Skeletal muscle cell (primary cell): ENCODE measurements around the gene EIF1B.
"Not testable (repeated sequence)": the region's sequence is repeated elsewhere in the genome, so short reads cannot be mapped to it uniquely, and the experiment has no call there.

Source experiments
- DNase-seq: peaks from one replicate; pipeline ENCODE4 v3.0.0-alpha.2; 2010; ENCODE audit warnings: low read depth
- H3K4me3 ChIP-seq: 2 replicates; pipeline ENCODE4 v1.5.1; 2011; ENCODE audit warnings: low read depth, mild to moderate bottlenecking, control low read depth, low read length, moderate library complexity

EIF1B gene

DNA sequence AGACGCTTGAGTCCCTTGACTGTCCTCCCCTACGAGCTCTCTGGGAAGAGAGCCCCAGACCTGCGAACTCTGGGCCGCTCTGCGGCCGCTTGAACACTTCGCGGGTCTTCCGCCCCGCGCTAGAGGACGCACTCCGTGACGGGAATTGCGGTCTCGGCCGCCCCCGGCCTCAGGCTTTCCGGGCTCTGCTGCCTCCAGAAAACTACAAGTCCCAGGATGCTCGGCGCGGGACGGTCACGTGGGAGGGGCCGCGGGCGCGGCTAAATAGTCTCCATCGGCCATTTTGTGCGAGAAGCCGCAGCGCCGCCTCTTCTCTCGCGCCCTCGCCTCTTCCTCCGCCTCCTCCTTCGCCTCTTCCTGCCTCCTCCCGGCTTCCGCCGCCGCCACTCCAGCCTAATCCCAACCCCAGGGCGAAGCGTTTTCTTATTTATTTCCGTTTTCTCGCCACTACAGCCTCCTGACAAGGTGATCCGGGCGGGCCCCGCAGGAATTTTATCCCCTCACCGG lies at the start of gene EIF1B:
Gene EIF1B, plus strand, starts transcription at position 290 of the 507 bp plus-strand sequence. CDS start 235 bp downstream, outside the sequence.
- H3K4me3 ChIP-seq, result peak within 1 kb of the TSS; percentile 89
- DNase-seq, result peak; percentile 90

- no peak overlapping the region for H3K4me3 ChIP-seq
- no peak for DNase-seq
Observed at GRCh38 chr3:40262331-40262730, 47.2 kb upstream of the EIF1B start.

DNA sequence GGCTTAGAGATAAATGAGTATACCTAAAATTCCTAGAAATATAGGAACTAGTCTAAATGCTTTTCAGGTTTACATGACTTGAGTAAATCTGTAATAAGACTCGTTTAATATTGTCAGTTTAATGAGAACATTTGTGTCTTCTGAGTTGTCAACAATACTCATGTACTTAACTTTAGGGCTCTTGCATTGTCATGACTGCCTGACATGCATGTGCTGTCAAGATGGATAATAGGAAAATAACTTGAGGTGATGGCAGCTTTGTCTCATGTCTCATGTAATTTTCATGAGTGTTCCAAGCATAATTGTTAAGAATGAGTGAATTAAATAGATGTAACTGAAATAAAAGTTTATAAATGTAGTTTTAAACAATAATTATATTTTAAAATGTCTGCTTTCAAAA lies 45.1 kb upstream of the EIF1B start:
- no peak for DNase-seq
- no peak overlapping the region for H3K4me3 ChIP-seq

DNA sequence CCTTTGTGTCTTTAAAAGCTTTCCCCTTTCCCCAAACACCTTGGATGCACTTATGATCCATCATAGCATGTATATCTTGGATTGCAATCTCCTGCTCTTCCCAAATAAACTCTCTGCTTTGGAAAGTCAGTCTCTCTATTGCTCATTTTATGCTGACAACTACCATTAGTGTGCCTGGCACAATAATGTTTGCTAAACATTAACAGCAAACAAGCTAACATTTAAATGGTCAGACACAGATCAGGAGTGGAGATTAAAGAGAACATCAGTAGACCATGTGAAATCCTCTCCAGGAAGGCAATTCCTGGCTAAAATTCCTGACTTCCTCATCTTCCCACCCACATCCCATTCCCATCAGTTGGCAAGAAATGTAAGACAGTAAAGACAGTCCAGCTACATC lies 44.3 kb upstream of the EIF1B start:
- H3K4me3 ChIP-seq, result no peak overlapping the region
- no peak for DNase-seq

DNA sequence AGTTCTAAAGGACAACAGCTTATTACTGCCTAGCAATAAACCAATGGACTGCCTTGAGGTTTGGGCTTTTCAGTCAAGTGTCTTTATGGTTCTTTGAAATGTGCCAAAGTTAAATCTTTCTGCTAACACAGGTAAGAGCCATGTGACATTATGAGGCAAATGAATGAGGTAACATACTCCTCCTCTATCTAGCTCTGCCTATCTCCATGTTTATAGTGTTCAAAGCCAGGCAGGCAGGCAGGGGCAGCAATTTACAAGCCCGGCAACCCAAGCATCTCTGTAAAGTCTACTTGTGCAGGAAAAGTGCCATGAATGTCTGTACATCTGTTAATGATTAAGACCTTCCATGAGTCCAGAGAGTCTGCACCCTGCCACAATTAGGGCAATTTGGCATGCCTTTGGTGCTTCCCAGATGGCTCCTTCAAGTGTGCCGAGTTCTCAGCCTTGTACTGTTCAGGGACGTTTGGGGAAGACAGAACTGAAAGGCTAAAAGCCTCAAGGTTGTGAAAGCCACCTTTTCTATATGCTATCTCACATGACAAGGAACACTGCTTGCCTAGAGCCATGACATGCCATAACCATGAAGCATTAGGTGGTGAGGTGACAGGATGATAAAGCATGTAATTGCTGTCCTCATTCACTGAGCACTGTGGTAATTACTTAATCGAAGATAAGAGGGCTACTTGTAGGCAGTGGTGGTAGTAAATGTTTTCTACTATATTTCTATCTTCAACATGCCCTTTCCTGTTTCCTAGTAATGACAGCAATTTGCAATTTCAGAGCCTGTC lies 41.4 kb upstream of the EIF1B start:
- H3K4me3 ChIP-seq, result no peak overlapping the region
- no peak for DNase-seq

- DNase-seq, result no peak
- H3K4me3 ChIP-seq, result no peak overlapping the region
Observed at GRCh38 chr3:40268802-40269524, 40.5 kb upstream of the EIF1B start.

DNA sequence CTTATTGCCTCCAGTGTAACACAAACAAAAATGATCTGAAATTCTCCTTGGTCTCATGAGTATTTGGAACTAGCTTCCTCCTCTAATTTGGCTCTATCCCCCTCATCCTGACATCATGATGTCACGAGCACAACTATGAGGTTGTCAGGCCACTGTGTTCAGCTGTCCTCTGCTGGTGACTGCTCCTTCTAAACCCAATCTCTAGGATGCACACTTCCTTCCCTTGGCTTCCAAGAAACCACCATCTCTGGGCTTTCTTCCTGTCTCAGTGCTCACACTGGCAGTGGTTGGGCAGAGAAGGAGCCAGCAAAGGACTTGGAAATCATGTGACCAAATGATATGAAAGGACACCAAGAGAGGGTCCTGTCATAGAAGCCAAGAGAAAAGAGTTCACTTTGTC lies 30.7 kb upstream of the EIF1B start:
- no peak for DNase-seq
- no peak overlapping the region for H3K4me3 ChIP-seq

- DNase-seq, result no peak
- H3K4me3 ChIP-seq, result no peak overlapping the region
Observed at GRCh38 chr3:40281995-40282394, 27.5 kb upstream of the EIF1B start.

DNA sequence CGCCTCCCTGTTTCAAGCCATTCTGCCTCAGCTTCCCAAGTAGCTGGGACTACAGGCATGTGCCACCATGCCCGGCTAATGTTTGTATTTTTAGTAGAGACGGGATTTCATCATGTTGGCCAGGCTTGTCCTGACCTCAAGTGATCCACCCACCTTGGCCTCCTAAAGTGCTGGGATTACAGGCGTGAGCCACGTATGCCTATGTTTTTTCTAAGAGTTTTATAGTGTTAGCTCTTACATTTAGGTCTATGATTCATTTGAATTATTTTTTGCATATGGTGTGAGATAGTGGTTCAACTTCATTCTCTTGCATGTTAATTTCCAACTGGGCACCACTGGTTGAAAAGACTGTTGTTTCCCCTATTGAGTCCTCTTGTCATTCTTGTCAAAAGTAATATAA lies 26.4 kb upstream of the EIF1B start:
- DNase-seq, H3K4me3 ChIP-seq: not testable (repeated sequence)

- no peak for DNase-seq
- H3K4me3 ChIP-seq, result no peak overlapping the region
Observed at GRCh38 chr3:40287248-40287647, 22.3 kb upstream of the EIF1B start.

DNA sequence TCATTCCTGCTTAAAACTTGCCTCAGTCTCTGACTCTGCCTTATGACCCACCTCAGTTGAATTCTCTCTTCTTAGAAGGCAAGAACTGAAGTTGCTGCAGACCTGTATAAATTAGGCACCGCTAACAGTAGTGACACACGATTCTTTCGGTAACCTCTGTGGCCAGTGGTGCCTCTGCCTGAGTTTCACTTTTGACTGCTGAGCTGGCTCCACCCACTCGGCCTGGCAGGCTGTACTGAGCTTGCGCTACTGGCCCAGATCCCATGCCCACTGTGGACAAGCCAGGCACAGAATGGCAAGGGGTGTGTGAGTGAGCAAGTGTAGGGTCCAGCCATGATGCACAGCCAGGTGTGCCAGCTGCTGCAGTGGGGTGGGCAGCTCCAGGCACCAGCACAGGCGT lies 19.1 kb upstream of the EIF1B start:
- DNase-seq, result no peak
- H3K4me3 ChIP-seq, result no peak overlapping the region

- no peak for DNase-seq
- no peak overlapping the region for H3K4me3 ChIP-seq
Observed at GRCh38 chr3:40291471-40291870, 18.0 kb upstream of the EIF1B start.

GRCh38 chr3:40292637-40293349 lies 16.7 kb upstream of the EIF1B start:
- no peak overlapping the region for H3K4me3 ChIP-seq

GRCh38 chr3:40294434-40294833 lies 15.1 kb upstream of the EIF1B start:
- DNase-seq, result no peak
- H3K4me3 ChIP-seq, result no peak overlapping the region

More at GRCh38 chr3:40292637-40293349, 16.7 kb upstream of the EIF1B start:
- no peak for DNase-seq

- DNase-seq, result no peak
- H3K4me3 ChIP-seq, result no peak overlapping the region
Observed at GRCh38 chr3:40298075-40298474, 11.4 kb upstream of the EIF1B start.

DNA sequence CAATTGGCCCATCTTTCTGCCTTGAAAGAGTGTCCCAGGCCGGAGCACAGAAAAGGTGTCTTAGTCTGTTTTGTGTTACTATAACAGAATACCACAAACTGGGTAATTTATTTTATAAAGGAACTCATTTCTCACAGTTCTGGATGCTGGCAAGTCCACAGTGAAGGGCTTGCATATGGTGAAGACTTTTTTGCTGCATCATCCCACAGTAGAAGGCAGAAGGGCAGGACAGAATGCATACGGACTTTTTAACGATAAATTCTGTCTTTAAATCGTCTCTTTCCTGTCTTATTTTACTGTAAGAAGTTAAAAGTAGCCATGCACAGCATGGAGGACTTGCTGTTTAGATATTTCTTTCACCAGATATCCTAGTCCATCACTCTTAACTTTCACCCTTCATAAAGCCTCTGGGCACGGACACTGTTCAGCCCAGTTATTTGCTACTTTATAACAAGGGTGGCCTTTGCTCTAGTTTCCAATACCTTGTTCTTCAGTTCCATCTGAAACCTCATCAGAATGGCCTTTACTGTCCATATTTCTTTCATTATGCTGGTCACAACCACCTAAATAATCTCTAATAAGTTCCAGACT lies 10.3 kb upstream of the EIF1B start:
- no peak overlapping the region for H3K4me3 ChIP-seq
- DNase-seq, result no peak

DNA sequence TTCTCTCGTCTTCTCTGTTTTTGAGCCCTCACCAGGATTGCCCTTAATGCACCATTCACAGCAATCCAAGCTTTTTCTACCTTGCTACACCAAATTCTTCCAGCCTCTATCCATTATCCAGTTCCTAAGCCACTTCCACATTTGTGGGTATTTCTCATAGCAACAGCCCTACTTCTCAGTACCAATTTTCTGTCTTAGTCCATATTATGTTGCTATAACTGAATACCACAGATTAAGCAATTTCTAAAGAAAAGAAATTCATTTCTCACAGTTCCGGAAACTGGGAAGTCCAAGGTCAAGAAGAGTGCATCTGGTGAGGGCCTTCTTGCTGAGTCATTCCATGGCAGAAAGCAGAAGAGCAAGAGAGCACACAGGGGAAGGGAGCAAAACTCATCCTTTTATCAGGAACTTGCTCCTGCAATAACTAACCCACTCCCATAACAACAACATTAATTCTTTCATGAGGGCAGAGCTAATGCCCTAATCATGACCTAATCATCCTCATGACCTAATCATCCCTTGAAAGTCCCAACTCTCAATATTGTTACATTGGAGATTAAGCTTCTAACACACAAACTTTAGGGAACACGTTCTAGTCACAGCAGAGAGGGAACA lies 9.7 kb upstream of the EIF1B start:
- peak; percentile 25 for DNase-seq
- H3K4me3 ChIP-seq, result no peak overlapping the region

- no peak overlapping the region for H3K4me3 ChIP-seq
- DNase-seq, result no peak
Observed at GRCh38 chr3:40302784-40303183, 6.7 kb upstream of the EIF1B start.

DNA sequence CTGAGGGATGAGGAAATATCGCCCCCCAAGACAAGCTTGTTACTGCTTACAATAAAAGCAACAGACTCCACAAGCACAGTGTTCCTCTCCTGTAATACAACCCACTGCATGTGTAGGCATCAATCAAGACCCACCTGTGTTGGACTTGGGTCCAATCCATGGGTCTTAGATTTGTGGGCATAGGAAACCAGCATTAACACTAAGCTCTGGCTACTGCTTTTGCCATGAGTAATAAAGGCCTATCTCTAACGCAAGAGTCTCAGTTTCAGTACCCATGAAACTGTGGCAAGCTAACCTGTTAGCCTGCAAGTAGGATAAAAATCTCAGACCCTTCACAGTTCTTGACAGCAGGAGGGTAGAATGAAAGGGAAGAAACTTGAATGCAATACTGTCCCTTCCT lies 5.2 kb upstream of the EIF1B start:
- H3K4me3 ChIP-seq, result no peak overlapping the region
- no peak for DNase-seq
